Kidney (tissue), 14 donors: Measurements from ENCODE around the gene RNF4. TPM values are rescaled to one million over a fixed set of nuclear protein-coding genes. Genes with fewer than 3 reads are reported as not detected.

ENCODE experiments used
- DNase-seq, 5 donors: peaks; one replicate each; pipeline ENCODE4 v3.0.0-alpha.2; 2013 to 2020
- FAIRE-seq: peaks from 2 replicates; lab custom pipeline; 2012; peaks lifted over from hg19 to GRCh38; lab: Jason Lieb, UNC
- H3K27ac ChIP-seq, 2 donors: one replicate each; pipeline ENCODE4 v1.7.0; 2013; ENCODE audit warnings: low read depth in 2 of 2, low read length in 2 of 2, inconsistent platforms in 1 of 2
- H3K27me3 ChIP-seq: one replicate; pipeline ENCODE4 v1.7.1; 2013; ENCODE audit warnings: low read length, inconsistent platforms; ENCODE audit not compliant: control insufficient read depth, insufficient read depth
- H3K36me3 ChIP-seq, 3 donors: one replicate each; pipeline versions ENCODE4 v1.7.0 to v1.7.1; 2013; ENCODE audit warnings: low read length in 3 of 3, control low read depth in 1 of 3, inconsistent platforms in 1 of 3; ENCODE audit not compliant: insufficient read depth in 3 of 3, control insufficient read depth in 2 of 3
- H3K4me1 ChIP-seq, 3 donors: one replicate each; pipeline versions ENCODE4 v1.7.0 to v1.7.1; 2013; ENCODE audit warnings: low read length in 3 of 3, inconsistent platforms in 1 of 3, low read depth in 1 of 3; ENCODE audit not compliant: control insufficient read depth in 2 of 3, insufficient read depth in 2 of 3
- H3K4me3 ChIP-seq, 3 donors: one replicate each; pipeline versions ENCODE4 v1.7.0 to v1.8.1; 2013; ENCODE audit warnings: low read length in 3 of 3, control low read depth in 1 of 3, inconsistent platforms in 1 of 3
- H3K9ac ChIP-seq, 3 donors: one replicate each; pipeline versions ENCODE4 v1.7.0 to v1.7.1; 2013; ENCODE audit warnings: low read length in 3 of 3, control low read depth in 1 of 3, inconsistent platforms in 1 of 3
- H3K9me3 ChIP-seq, 3 donors: one replicate each; pipeline versions ENCODE4 v1.7.0 to v1.7.1; 2013; ENCODE audit warnings: low read length in 3 of 3, control low read depth in 1 of 3, inconsistent platforms in 1 of 3; ENCODE audit not compliant: control insufficient read depth in 2 of 3, insufficient read depth in 1 of 3
- intact Hi-C: fragments of 100-400 bp; cut with DNase I; formaldehyde crosslinking; loops from one replicate; pipeline ENCODE4 v1.11.1; 2022
- polyA plus RNA-seq: library from polyadenylated mRNA; stranded (reverse); fragments of 350-450 nt; fragmentation: Illumina TruSeq; extraction: RNeasy Lipid Tissue Mini Kit (QIAGEN cat#74804); gene quantifications from one replicate; pipeline ENCODE4 v1.2.3, GENCODE V29; 2014; ENCODE audit warnings: low read depth, low replicate concordance; ENCODE audit not compliant: insufficient read depth
- total RNA-seq: library from RNA; stranded (reverse); fragmentation: NEBNext Ultra II Directional; extraction: Animal tissue kit (Norgen Biotek cat#: 25700); gene quantifications from one replicate; pipeline ENCODE4 v1.2.1, GENCODE V29; 2021
- TF ChIP-seq, protein P1 (sequence below): IDR thresholded peaks from 3 replicates; pipeline ENCODE4 v1.5.1; 2012; ENCODE audit warnings: mild to moderate bottlenecking, moderate library complexity, borderline replicate concordance; ENCODE audit not compliant: insufficient read depth; ENCODE audit errors: extremely low read depth
- donor health status: control.
- donor health status: control.
- donor health status: control.
- donor health status: control.
- donor health status: control.
- donor health status: DM: yes; HTN: yes; CAD: no.
- donor health status: Normal renal cell carcinoma (clear cell type).

Gene RNF4
- total and polyA plus RNA-seq, 2 donors from 2014 or later, result 24.2 to 61.5 TPM

DNA sequence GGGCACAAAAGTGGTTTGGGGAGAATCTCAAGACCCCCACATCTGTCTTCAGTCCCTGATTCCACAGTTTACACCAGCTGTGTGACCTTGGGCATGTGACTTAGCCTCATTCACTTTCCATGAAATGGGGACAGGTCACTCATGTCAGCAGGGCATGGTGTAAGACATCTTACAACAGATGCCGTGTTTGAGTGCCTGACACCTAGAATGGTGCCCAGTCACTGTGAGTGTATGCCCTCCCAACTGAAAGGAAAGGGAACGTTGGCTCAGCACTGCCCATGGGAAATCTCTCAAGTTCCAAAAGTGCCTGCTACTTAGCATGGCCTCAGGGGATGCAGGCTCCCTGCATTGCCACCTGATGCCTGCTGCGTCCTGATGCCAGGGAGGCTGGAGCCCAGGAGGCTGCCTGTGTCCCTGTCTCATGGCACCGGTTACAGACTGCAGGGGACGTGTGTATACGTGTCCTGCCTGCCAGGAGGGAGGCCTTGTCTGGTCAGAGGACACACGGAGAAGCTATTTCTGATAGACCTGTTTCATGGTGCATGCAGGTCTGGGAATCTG lies 32.2 kb downstream of the RNF4 start:
- DNase-seq (no peak), FAIRE-seq (no peak)
- H3K36me3 ChIP-seq, result peaks cover 9 to 34% (median 20%) of the 10 kb centered on the region in 3 donors
- intact Hi-C loops, result no loop called here
- H3K4me1 ChIP-seq, result no peaks in the 10 kb centered on the region
- H3K4me3 ChIP-seq, result no peak overlapping the region
- H3K27me3 ChIP-seq, result no peaks in the 10 kb centered on the region
- H3K9ac ChIP-seq, result no peak overlapping the region
- no peaks in the 10 kb centered on the region for H3K9me3 ChIP-seq
- TF ChIP-seq, protein P1, sequence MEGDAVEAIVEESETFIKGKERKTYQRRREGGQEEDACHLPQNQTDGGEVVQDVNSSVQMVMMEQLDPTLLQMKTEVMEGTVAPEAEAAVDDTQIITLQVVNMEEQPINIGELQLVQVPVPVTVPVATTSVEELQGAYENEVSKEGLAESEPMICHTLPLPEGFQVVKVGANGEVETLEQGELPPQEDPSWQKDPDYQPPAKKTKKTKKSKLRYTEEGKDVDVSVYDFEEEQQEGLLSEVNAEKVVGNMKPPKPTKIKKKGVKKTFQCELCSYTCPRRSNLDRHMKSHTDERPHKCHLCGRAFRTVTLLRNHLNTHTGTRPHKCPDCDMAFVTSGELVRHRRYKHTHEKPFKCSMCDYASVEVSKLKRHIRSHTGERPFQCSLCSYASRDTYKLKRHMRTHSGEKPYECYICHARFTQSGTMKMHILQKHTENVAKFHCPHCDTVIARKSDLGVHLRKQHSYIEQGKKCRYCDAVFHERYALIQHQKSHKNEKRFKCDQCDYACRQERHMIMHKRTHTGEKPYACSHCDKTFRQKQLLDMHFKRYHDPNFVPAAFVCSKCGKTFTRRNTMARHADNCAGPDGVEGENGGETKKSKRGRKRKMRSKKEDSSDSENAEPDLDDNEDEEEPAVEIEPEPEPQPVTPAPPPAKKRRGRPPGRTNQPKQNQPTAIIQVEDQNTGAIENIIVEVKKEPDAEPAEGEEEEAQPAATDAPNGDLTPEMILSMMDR, result no peak
- H3K27ac ChIP-seq, result no peak overlapping the region

DNA sequence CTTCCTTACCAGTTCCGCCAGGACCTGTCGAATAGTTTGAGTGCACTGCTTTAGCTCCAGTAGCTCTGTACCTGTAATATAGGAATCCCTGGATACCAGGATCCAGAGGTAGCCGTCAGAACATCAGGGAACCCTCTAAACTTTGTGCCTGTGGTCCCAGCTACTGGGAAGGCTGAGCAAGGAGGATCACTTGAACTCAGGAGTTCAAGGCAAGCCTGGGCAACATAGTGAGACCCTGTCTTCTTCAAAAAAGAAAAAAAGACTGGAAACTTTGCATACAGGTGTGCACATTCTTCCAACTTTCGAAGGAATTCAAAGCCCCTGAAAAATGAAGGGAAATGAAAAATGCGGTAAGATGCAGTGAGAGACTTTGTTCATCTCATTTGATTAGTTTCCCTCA lies 34.9 kb downstream of the RNF4 start:
- FAIRE-seq, result no peak
- Histone ChIP-seq H3K4me1 (peaks cover 0 to 3% (median 0%) of the 10 kb centered on the region in 3 donors), H3K9me3 (no peaks in the 10 kb centered on the region), H3K36me3 (peaks cover 6 to 27% (median 15%) of the 10 kb centered on the region in 3 donors), H3K27me3 (no peaks in the 10 kb centered on the region), H3K9ac (no peak overlapping the region), H3K27ac (no peak overlapping the region), H3K4me3 (no peak overlapping the region)
- intact Hi-C loops, result no loop called here
- DNase-seq, result no peak
- TF ChIP-seq, protein P1, result no peak

DNA sequence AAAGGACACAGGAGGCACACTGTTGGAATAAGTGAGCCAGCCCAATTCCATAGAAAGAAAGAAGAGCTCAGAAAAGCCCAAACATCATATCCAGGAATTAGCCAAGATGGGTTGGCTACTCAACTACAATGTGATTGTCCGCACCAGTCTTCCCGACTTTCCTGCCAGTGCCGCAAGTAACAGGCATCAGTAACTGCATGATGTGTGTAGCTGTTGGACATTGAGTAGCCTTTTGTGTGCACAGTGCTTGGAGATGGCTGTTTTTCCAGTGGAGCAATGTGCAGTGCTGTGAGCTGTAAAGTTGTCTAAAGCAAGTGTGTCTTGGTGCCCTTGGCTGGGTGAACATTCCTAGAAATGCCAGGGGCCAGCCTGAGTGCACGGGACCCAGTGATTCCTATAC lies 38.4 kb downstream of the RNF4 start:
- Histone ChIP-seq H3K9me3 (no peaks in the 10 kb centered on the region), H3K27me3 (no peaks in the 10 kb centered on the region), H3K36me3 (peaks cover 2 to 26% (median 5%) of the 10 kb centered on the region in 3 donors), H3K4me1 (peaks cover 0 to 3% (median 0%) of the 10 kb centered on the region in 3 donors), H3K9ac (no peak overlapping the region), H3K27ac (no peak overlapping the region), H3K4me3 (no peak overlapping the region)
- DNase-seq (no peak), FAIRE-seq (no peak)
- TF ChIP-seq, protein P1, result no peak
- intact Hi-C loops, result no loop called here

DNA sequence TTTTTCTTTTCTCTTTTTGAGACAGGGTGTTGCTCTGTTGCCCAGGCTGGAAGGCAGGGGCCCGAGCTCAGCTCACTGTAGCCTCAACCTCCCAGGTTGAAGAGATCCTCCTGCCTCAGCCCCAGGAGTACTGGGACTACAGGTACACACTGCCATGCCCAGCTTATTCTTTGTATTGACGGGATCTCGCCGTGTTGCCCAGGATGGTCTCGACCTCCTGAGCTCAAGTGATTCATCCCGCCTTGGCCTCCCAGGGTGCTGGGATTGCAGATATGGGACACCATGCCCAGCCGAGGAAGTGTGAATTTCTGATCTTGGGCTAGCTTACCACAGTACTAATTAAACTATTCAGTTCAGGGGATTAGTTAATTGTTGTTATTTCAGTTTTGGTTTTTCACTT lies 38.9 kb downstream of the RNF4 start:
- peaks cover 0 to 3% (median 0%) of the 10 kb centered on the region in 3 donors for H3K4me1 ChIP-seq
- H3K27me3 ChIP-seq, result no peaks in the 10 kb centered on the region
- H3K9ac ChIP-seq, result no peak overlapping the region
- FAIRE-seq (no peak), DNase-seq (no peak)
- H3K27ac ChIP-seq, result no peak overlapping the region
- intact Hi-C loops, result no loop called here
- TF ChIP-seq, protein P1, result no peak
- H3K36me3 ChIP-seq, result peaks cover 2 to 30% (median 11%) of the 10 kb centered on the region in 3 donors
- H3K9me3 ChIP-seq, result no peaks in the 10 kb centered on the region
- H3K4me3 ChIP-seq, result no peak overlapping the region
